ENCODE measurements around the gene GRIK2.

The GRIK2 gene

GRCh38 chr6:101816716-101817115, 423.2 kb downstream of the GRIK2 start:
- no peak for FAIRE-seq

- FAIRE-seq = no peak
Observed at GRCh38 chr6:101818051-101818450, 424.5 kb downstream of the GRIK2 start.

GRCh38 chr6:101824551-101825345, 431.2 kb downstream of the GRIK2 start:
- no peak for FAIRE-seq

- no peak for FAIRE-seq
Observed at GRCh38 chr6:101826269-101826668, 432.8 kb downstream of the GRIK2 start.

- FAIRE-seq = no peak
Observed at GRCh38 chr6:101826678-101827077, 433.2 kb downstream of the GRIK2 start.

GRCh38 chr6:101830501-101831031, 437.1 kb downstream of the GRIK2 start:
- FAIRE-seq = no peak

GRCh38 chr6:101832371-101832770, 438.9 kb downstream of the GRIK2 start:
- FAIRE-seq = peak; percentile 9

- no peak for FAIRE-seq
Observed at GRCh38 chr6:101840100-101840499, 446.6 kb downstream of the GRIK2 start.

- no peak for FAIRE-seq
Observed at GRCh38 chr6:101845172-101845571, 451.7 kb downstream of the GRIK2 start.

- FAIRE-seq = no peak
Observed at GRCh38 chr6:101845621-101846020, 452.1 kb downstream of the GRIK2 start.

GRCh38 chr6:101847690-101848089, 454.2 kb downstream of the GRIK2 start:
- no peak for FAIRE-seq

GRCh38 chr6:101851911-101852310, 458.4 kb downstream of the GRIK2 start:
- FAIRE-seq = no peak

- FAIRE-seq = no peak
Observed at GRCh38 chr6:101853231-101854085, 459.9 kb downstream of the GRIK2 start.

- FAIRE-seq = no peak
Observed at GRCh38 chr6:101876431-101876830, 482.9 kb downstream of the GRIK2 start.

- no peak for FAIRE-seq
Observed at GRCh38 chr6:101878554-101879276, 485.2 kb downstream of the GRIK2 start.

GRCh38 chr6:101879782-101880181, 486.3 kb downstream of the GRIK2 start:
- no peak for FAIRE-seq

- no peak for FAIRE-seq
Observed at GRCh38 chr6:101883505-101883904, 490.0 kb downstream of the GRIK2 start.

- FAIRE-seq = no peak
Observed at GRCh38 chr6:101887532-101887931, 494.0 kb downstream of the GRIK2 start.

- FAIRE-seq = no peak
Observed at GRCh38 chr6:101907356-101908217, 514.1 kb downstream of the GRIK2 start.

- FAIRE-seq = no peak
Observed at GRCh38 chr6:101909366-101909765, 515.9 kb downstream of the GRIK2 start.

- FAIRE-seq = no peak
Observed at GRCh38 chr6:101912311-101912710, 518.8 kb downstream of the GRIK2 start.

GRCh38 chr6:101918471-101918870, 525.0 kb downstream of the GRIK2 start:
- FAIRE-seq = no peak
